Lower leg skin (tissue), 3 donors: ENCODE data around the gene PDE3A.

Experiments
- CTCF ChIP-seq, 3 donors: fragments of 450-650 bp; IDR thresholded peaks; one replicate each; pipeline ENCODE4 v1.5.1; 2016; ENCODE audit warnings: antibody characterized with exemption in 3 of 3, mild to moderate bottlenecking in 3 of 3, moderate library complexity in 2 of 3
- POLR2A ChIP-seq, 2 donors: fragments of 450-650 bp; IDR thresholded peaks; one replicate each; pipeline ENCODE4 v1.6.1; 2016 to 2017; ENCODE audit warnings: antibody characterized with exemption in 2 of 2, mild to moderate bottlenecking in 1 of 2, moderate library complexity in 1 of 2

GRCh38 chr12:20452496-20453010 lies 84.2 kb downstream of the PDE3A start:
- TF ChIP-seq CTCF (IDR thresholded peaks at IDR 0.05), result no peak
- TF ChIP-seq POLR2A (IDR thresholded peaks at IDR 0.05), result no peak
